Subcutaneous abdominal adipose tissue (tissue), 5 donors: Measurements from ENCODE around the gene SGTA.
A peak's percentile ranks its signal among the peaks of the same experiment; 100 is the strongest.
"Not testable (repeated sequence)": the region's sequence is repeated elsewhere in the genome, so short reads cannot be mapped to it uniquely, and the experiment has no call there.

Experiments
- H3K27ac ChIP-seq: one replicate; pipeline ENCODE4 v1.7.0; 2013; ENCODE audit warnings: low read depth, mild to moderate bottlenecking, inconsistent platforms, low read length, moderate library complexity
- H3K27me3 ChIP-seq, 5 donors: one replicate each; pipeline ENCODE4 v1.7.0; 2013; ENCODE audit warnings: low read length in 5 of 5, inconsistent platforms in 1 of 5; ENCODE audit not compliant: control insufficient read depth in 5 of 5, insufficient read depth in 4 of 5
- H3K36me3 ChIP-seq, 5 donors: one replicate each; pipeline ENCODE4 v1.7.0; 2013; ENCODE audit warnings: low read length in 5 of 5; ENCODE audit not compliant: control insufficient read depth in 5 of 5, insufficient read depth in 5 of 5
- H3K4me1 ChIP-seq, 5 donors: one replicate each; pipeline ENCODE4 v1.7.0; 2013; ENCODE audit warnings: low read length in 5 of 5, mild to moderate bottlenecking in 3 of 5, moderate library complexity in 1 of 5; ENCODE audit not compliant: control insufficient read depth in 5 of 5, insufficient read depth in 5 of 5
- H3K4me3 ChIP-seq, 5 donors: one replicate each; pipeline ENCODE4 v1.7.0; 2013; ENCODE audit warnings: low read length in 5 of 5, low read depth in 1 of 5
- H3K9ac ChIP-seq, 5 donors: one replicate each; pipeline ENCODE4 v1.7.0; 2013; ENCODE audit warnings: low read length in 5 of 5, mild to moderate bottlenecking in 4 of 5, moderate library complexity in 3 of 5
- H3K9me3 ChIP-seq, 5 donors: one replicate each; pipeline ENCODE4 v1.7.0; 2013; ENCODE audit warnings: low read length in 5 of 5; ENCODE audit not compliant: control insufficient read depth in 5 of 5
- donor health status: healthy.
- donor health status: healthy.
- donor health status: healthy.
- donor health status: healthy.
- donor health status: healthy.

SGTA gene

GRCh38 chr19:2782936-2783780 lies at the start of gene SGTA:
SGTA (minus strand) TSS chr19:2783273; CDS start chr19:2769068, 14,205 bp downstream.
- Histone ChIP-seq H3K27me3 (no peaks in the 10 kb centered on the region), H3K36me3 (peaks cover 0 to 10% (median 0%) of the 10 kb centered on the region in 5 donors), H3K4me3 (peak within 1 kb of the TSS; percentile 81 to 98 (median 93)), H3K4me1 (peaks cover 17 to 64% (median 59%) of the 10 kb centered on the region in 5 donors), H3K9ac (peak within 1 kb of the TSS; percentile 59 to 99 (median 98)), H3K27ac (peak within 1 kb of the TSS; percentile 47), H3K9me3 (no peaks in the 10 kb centered on the region)

GRCh38 chr19:2827840-2828489 lies 44.9 kb upstream of the SGTA start:
- Histone ChIP-seq H3K27ac (no peak overlapping the region), H3K9me3 (peaks cover 0 to 15% (median 9%) of the 10 kb centered on the region in 5 donors), H3K36me3 (peaks cover 3 to 34% (median 27%) of the 10 kb centered on the region in 5 donors), H3K27me3 (no peaks in the 10 kb centered on the region), H3K9ac (no peak overlapping the region), H3K4me1 (no peaks in the 10 kb centered on the region), H3K4me3 (no peak overlapping the region)

DNA sequence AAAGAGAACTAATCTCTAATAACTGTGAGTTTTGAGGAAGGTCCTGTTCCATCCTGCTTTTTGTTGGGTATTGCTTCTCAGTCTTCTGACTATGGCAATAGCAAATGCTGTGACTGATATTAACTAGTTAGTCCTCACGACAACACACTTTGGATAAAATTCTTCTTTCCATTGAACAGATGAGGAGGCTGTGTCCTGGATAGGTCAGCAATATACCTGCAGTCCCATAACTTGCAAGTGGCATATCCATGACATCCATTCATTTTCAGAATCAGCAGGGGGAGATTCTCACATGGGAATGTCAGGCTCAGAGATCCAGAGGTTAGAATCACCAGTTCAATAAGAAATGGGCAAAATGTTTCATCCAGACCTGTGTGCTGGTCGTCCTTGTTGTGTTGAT lies 43.9 kb upstream of the SGTA start:
- H3K36me3 ChIP-seq, result peaks cover 0 to 26% (median 18%) of the 10 kb centered on the region in 5 donors
- H3K4me3 ChIP-seq, result no peak overlapping the region
- no peaks in the 10 kb centered on the region for H3K4me1 ChIP-seq
- peaks cover 0 to 8% (median 0%) of the 10 kb centered on the region in 5 donors for H3K9me3 ChIP-seq
- no peak overlapping the region for H3K27ac ChIP-seq
- H3K27me3 ChIP-seq, result no peaks in the 10 kb centered on the region
- H3K9ac ChIP-seq, result no peak overlapping the region

DNA sequence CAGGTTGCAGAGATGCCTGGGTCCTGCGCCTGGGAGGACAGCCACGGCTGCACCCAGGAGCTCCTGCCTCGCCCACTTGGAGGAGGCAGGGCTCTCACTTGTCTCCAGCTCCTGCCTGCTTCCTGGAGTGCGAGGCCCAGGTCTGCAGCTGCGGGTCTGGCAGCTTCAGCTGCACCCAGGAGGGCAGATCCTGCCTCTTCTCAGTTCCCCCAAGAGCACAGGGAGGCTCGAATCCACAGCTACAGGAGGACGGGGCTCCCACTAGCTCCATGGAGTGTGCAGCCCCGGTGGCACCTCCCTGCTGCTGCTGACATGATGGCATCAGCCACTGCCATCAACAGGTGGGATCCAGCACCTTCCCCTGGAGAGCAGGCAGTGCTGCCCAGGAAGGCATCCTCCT lies 41.1 kb upstream of the SGTA start:
- H3K9ac ChIP-seq, result no peak overlapping the region
- peaks cover 0 to 26% (median 18%) of the 10 kb centered on the region in 5 donors for H3K36me3 ChIP-seq
- no peak overlapping the region for H3K4me3 ChIP-seq
- H3K9me3 ChIP-seq, result no peaks in the 10 kb centered on the region
- H3K4me1 ChIP-seq, result peaks cover 0 to 16% (median 11%) of the 10 kb centered on the region in 5 donors
- no peaks in the 10 kb centered on the region for H3K27me3 ChIP-seq
- no peak overlapping the region for H3K27ac ChIP-seq

GRCh38 chr19:2823646-2824045 lies 40.6 kb upstream of the SGTA start:
- Histone ChIP-seq H3K4me1 (peaks cover 0 to 16% (median 11%) of the 10 kb centered on the region in 5 donors), H3K27me3 (no peaks in the 10 kb centered on the region), H3K27ac (no peak overlapping the region), H3K4me3 (no peak overlapping the region), H3K36me3 (peaks cover 0 to 26% (median 18%) of the 10 kb centered on the region in 5 donors), H3K9me3 (no peaks in the 10 kb centered on the region), H3K9ac (no peak overlapping the region)

GRCh38 chr19:2822846-2823245 lies 39.8 kb upstream of the SGTA start:
- H3K4me3 ChIP-seq, result no peak overlapping the region
- H3K27ac ChIP-seq, result no peak overlapping the region
- no peaks in the 10 kb centered on the region for H3K27me3 ChIP-seq
- peaks cover 0 to 16% (median 11%) of the 10 kb centered on the region in 5 donors for H3K4me1 ChIP-seq
- peaks cover 0 to 20% (median 14%) of the 10 kb centered on the region in 5 donors for H3K36me3 ChIP-seq
- H3K9ac ChIP-seq, result no peak overlapping the region
- H3K9me3 ChIP-seq, result no peaks in the 10 kb centered on the region

DNA sequence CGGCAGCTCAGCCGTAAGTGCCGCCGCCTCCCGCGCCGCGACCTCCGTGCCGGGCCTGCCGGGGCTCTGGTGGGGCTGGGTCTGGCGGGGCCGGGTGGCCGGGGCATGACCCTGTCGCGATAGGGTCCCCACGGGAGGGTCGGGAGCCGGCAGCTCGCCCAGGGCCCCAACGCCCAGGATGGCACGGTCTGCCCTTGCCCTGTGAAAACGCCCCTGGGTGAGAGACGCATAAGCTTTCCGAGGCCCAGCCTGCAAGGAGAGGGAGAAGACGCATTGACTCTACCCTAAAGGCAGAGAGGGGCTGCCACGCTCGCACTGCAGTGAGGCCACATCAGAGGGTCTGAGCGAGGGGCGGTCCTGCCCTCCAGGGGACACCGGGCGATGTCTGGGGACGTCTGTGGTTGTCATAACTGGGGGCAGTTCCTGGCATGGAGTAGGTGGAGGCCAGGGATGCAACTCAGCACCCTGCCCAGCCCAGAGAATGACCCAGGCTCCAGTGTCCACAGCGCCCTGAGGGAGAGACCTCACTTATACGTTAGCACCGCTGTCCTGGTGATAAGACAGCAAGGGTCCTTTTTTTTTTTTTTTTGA lies 37.1 kb upstream of the SGTA start:
- Histone ChIP-seq H3K36me3 (peaks cover 0 to 12% (median 4%) of the 10 kb centered on the region in 5 donors), H3K9me3 (no peaks in the 10 kb centered on the region), H3K27ac (no peak overlapping the region), H3K4me3 (peak overlapping the region; percentile 63 to 89 (median 80)), H3K9ac (peak overlapping the region in 4 of 5 donors; percentile 74 to 89 (median 80)), H3K27me3 (no peaks in the 10 kb centered on the region), H3K4me1 (peaks cover 0 to 16% (median 11%) of the 10 kb centered on the region in 5 donors)

- Histone ChIP-seq H3K9ac (peak within 1 kb of the TSS in 4 of 5 donors; percentile 74 to 89 (median 80)), H3K27me3 (no peaks in the 10 kb centered on the region), H3K36me3 (peaks cover 0 to 13% (median 4%) of the 10 kb centered on the region in 5 donors), H3K4me3 (peak within 1 kb of the TSS; percentile 63 to 89 (median 80)), H3K9me3 (no peaks in the 10 kb centered on the region), H3K4me1 (peaks cover 0 to 16% (median 11%) of the 10 kb centered on the region in 5 donors), H3K27ac (no peak within 1 kb of the TSS)
Measured at GRCh38 chr19:2819540-2820111, 36.6 kb upstream of the SGTA start, which contains the start of gene ZNF554. ZNF554 (plus strand) TSS chr19:2819868; CDS start chr19:2820072, 204 bp downstream.

DNA sequence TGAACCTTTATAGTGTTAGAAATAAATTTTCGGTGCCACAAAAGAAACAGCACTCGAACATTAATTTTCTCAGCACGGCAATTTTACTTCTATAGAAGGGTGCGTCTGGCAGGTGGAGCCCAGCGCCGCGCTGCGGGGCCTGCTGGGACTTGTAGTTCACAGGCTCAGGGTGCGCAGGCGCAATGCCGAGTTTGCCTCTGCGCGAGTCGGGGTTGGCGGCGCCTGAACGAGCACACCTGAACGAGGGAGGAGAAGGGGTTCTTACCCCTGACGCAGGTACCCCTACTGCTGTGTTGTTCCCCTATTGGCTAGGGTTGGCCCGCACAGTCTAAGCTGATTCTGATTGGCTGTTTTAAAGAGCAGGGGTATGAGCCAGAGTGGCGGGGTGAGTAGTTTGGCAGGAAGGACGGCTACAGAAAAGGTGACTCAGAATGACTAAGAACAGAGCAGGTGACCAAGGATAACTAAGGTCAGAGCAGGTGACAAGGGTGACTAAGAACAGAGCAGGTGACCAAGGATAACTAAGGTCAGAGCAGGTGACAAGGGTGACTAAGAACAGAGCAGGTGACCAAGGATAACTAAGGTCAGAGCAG lies 34.3 kb upstream of the SGTA start:
- Histone ChIP-seq H3K36me3 (peaks cover 0 to 15% (median 7%) of the 10 kb centered on the region in 5 donors), H3K4me1 (peaks cover 2 to 16% (median 11%) of the 10 kb centered on the region in 5 donors)
- not testable (repeated sequence) for H3K27ac ChIP-seq, H3K4me3 ChIP-seq, H3K9ac ChIP-seq, H3K27me3 ChIP-seq, H3K9me3 ChIP-seq
